PC-3 (cell line): ENCODE measurements around the gene DNER. TPM values are rescaled to one million over a fixed set of nuclear protein-coding genes. Genes with fewer than 3 reads are reported as not detected.

Source experiments
- ATAC-seq: fragments of 200-7000 bp; cut with Tn5 transposase; 2 replicates; pipeline ENCODE4 v1.9.1; 2020; ENCODE audit warnings: mild to moderate bottlenecking, moderate library complexity
- BruUV-seq: library from RNA; stranded (reverse); fragments of 400-500 nt; replicated peaks from 2 replicates; lab custom pipeline; 2021; lab: Mats Ljungman, UMichigan
- CTCF ChIA-PET: fragments of 300-600 bp; sonication (Branson Sonifier 250); formaldehyde crosslinking; loops from one replicate; lab custom pipeline; 2022; ENCODE audit warnings: antibody characterized with exemption; lab: Charles Lee
- POLR2A ChIA-PET: fragments of 300-600 bp; sonication (Branson Sonifier 250); formaldehyde crosslinking; loops from one replicate; lab custom pipeline; 2022; ENCODE audit warnings: antibody characterized with exemption; ENCODE audit not compliant: unreplicated experiment; lab: Charles Lee
- DNase-seq: peaks from one replicate; pipeline ENCODE4 v3.0.0-alpha.2; 2015
- H2AFZ ChIP-seq: fragments of 300-600 bp; sonication (generic); 2 replicates; pipeline ENCODE4 v1.6.0; 2016; ENCODE audit warnings: antibody characterized with exemption, low read length
- H3F3A ChIP-seq: fragments of 300-600 bp; sonication (generic); one replicate; pipeline ENCODE4 v1.6.0; 2017; ENCODE audit warnings: antibody characterized with exemption, low read length, control low read depth, mild to moderate bottlenecking; ENCODE audit not compliant: unreplicated experiment
- H3K27ac ChIP-seq: fragments of 300-600 bp; sonication (generic); 2 replicates; pipeline ENCODE4 v1.5.1; 2016; ENCODE audit warnings: mild to moderate bottlenecking, low read length
- H3K27me3 ChIP-seq: fragments of 300-600 bp; sonication (generic); 2 replicates; pipeline ENCODE4 v1.6.1; 2016; ENCODE audit warnings: low read length, mixed read lengths
- H3K36me3 ChIP-seq: fragments of 300-600 bp; sonication (generic); 2 replicates; pipeline ENCODE4 v1.6.1; 2016; ENCODE audit warnings: low read depth, mixed run types, low read length, mixed read lengths
- H3K4me1 ChIP-seq: fragments of 300-600 bp; sonication (generic); 2 replicates; pipeline ENCODE4 v1.5.1; 2016; ENCODE audit warnings: low read length; ENCODE audit not compliant: insufficient read depth
- H3K4me2 ChIP-seq: fragments of 300-600 bp; sonication (generic); 2 replicates; pipeline ENCODE4 v1.6.0; 2016; ENCODE audit warnings: low read length
- H3K4me3 ChIP-seq: fragments of 300-600 bp; sonication (generic); 2 replicates; pipeline ENCODE4 v1.5.1; 2016; ENCODE audit warnings: mild to moderate bottlenecking, low read length, mixed read lengths
- H3K79me2 ChIP-seq: fragments of 300-600 bp; sonication (generic); 2 replicates; pipeline ENCODE4 v1.6.1; 2017; ENCODE audit warnings: low read length, mixed read lengths
- H3K9ac ChIP-seq: fragments of 300-600 bp; sonication (generic); 2 replicates; pipeline ENCODE4 v1.6.0; 2016; ENCODE audit warnings: mild to moderate bottlenecking, low read length
- H3K9me2 ChIP-seq: fragments of 300-600 bp; sonication (generic); replicated peaks from 2 replicates; pipeline ENCODE4 v1.6.1; 2016; ENCODE audit warnings: mixed run types, low read length, mixed read lengths
- H3K9me3 ChIP-seq: fragments of 300-600 bp; sonication (generic); 2 replicates; pipeline ENCODE4 v1.6.1; 2016; ENCODE audit warnings: low read length, mixed read lengths
- H4K20me1 ChIP-seq: fragments of 300-600 bp; sonication (generic); 2 replicates; pipeline ENCODE4 v1.6.1; 2016; ENCODE audit warnings: low read length, mixed read lengths
- EZH2 ChIP-seq: fragments of 300-600 bp; sonication (generic); IDR thresholded peaks from one replicate; pipeline ENCODE4 v1.6.1; 2017; ENCODE audit warnings: antibody characterized with exemption, mild to moderate bottlenecking, low read length; ENCODE audit not compliant: unreplicated experiment
- EZH2phosphoT487 ChIP-seq: fragments of 300-600 bp; sonication (generic); IDR thresholded peaks from 2 replicates; pipeline ENCODE4 v1.6.1; 2018; ENCODE audit warnings: mild to moderate bottlenecking, antibody characterized with exemption, low read length, borderline replicate concordance
- intact Hi-C: fragments of 100-400 bp; cut with micrococcal nuclease; formaldehyde crosslinking; loops from 2 replicates; pipeline ENCODE4 v1.9.0; 2023
- total RNA-seq: library from RNA; depleted of rRNA; stranded (reverse); fragments of >200 nt; gene quantifications from 2 replicates; pipeline ENCODE4 v1.2.3, GENCODE V29; 2014
- TF ChIP-seq, protein P1 (sequence below): fragments of 300-600 bp; sonication (generic); conservative IDR thresholded peaks from 2 replicates; pipeline ENCODE4 v1.5.1; 2017; ENCODE audit warnings: antibody characterized with exemption, low read depth, mild to moderate bottlenecking, low read length

DNER gene
- total RNA-seq, 1 experiment from 2014 or later, result 1.1 TPM

DNA sequence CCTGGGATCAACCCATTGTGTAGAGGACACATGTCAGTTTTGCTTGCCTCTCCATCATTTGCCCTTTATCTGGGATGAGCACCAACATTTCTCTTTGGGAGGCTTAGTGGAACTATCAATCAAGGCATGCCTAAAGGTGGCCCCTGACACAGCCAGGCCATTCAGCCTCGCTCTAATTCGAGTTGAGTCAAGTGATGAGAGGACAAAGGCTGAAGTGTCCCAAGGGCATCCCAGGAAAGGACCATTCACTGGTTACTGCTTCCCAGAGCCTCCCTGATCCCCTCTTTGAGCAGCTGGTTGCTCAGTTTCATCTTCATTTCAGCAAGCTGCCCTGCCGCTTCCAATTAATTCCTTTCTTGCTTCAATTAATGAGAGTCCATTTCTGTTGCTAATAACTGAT, 63.5 kb downstream of the DNER start:
- Histone ChIP-seq H3F3A (no peaks in the 10 kb centered on the region), H2AFZ (no peak overlapping the region), H3K9me2 (no peaks in the 10 kb centered on the region), H3K27me3 (peaks cover 15% of the 10 kb centered on the region; the same call in 1 of the 2 replicates), H3K9ac (no peak overlapping the region), H3K4me1 (no peaks in the 10 kb centered on the region), H3K9me3 (no peaks in the 10 kb centered on the region), H3K36me3 (no peaks in the 10 kb centered on the region), H3K4me2 (no peak overlapping the region), H3K4me3 (no peak overlapping the region), H3K27ac (no peak overlapping the region), H3K79me2 (no peaks in the 10 kb centered on the region), H4K20me1 (no peaks in the 10 kb centered on the region)
- ATAC-seq (no peak), DNase-seq (no peak)
- TF ChIP-seq, protein P1, sequence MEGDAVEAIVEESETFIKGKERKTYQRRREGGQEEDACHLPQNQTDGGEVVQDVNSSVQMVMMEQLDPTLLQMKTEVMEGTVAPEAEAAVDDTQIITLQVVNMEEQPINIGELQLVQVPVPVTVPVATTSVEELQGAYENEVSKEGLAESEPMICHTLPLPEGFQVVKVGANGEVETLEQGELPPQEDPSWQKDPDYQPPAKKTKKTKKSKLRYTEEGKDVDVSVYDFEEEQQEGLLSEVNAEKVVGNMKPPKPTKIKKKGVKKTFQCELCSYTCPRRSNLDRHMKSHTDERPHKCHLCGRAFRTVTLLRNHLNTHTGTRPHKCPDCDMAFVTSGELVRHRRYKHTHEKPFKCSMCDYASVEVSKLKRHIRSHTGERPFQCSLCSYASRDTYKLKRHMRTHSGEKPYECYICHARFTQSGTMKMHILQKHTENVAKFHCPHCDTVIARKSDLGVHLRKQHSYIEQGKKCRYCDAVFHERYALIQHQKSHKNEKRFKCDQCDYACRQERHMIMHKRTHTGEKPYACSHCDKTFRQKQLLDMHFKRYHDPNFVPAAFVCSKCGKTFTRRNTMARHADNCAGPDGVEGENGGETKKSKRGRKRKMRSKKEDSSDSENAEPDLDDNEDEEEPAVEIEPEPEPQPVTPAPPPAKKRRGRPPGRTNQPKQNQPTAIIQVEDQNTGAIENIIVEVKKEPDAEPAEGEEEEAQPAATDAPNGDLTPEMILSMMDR, result no peak
- TF ChIP-seq EZH2phosphoT487 (no peak), EZH2 (no peak)
- no TSS peak for BruUV-seq
- ChIA-PET POLR2A (no interaction called here), CTCF (no interaction called here)
- intact Hi-C loops, result no loop called here

DNA sequence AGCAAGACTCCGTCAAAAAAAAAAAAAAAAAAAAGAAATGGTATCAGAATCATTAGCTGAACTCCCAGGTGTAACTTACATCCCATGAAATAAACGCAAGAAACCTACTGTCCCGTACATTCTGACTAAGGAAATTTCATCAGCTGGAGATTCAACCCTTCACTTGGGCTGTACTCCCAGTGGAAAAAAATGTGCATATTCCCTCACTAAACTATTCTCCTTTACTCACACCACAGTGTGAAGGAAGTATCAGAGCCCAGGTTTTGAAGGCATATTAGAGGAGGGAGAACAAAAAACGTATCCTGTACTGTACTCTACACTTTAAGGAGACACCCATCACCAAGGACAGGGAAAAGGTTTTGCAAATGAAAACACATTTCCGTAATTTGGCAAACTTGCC, 64.3 kb downstream of the DNER start:
- no peak for ATAC-seq
- H3K9me2 ChIP-seq, result no peaks in the 10 kb centered on the region
- no peaks in the 10 kb centered on the region for H4K20me1 ChIP-seq
- no peak overlapping the region for H3K4me3 ChIP-seq
- H3K36me3 ChIP-seq, result no peaks in the 10 kb centered on the region
- TF ChIP-seq, protein P1, result no peak
- TF ChIP-seq EZH2, result no peak
- no peak for TF ChIP-seq EZH2phosphoT487
- H3K4me2 ChIP-seq, result no peak overlapping the region
- POLR2A ChIA-PET, result interaction anchor here (0.6 kb wide), 1 partner anchor 144 kb away, joined by 7 read pairs; no protein-coding TSS in a partner anchor
- H3K9me3 ChIP-seq, result no peaks in the 10 kb centered on the region
- no peak overlapping the region for H3K27ac ChIP-seq
- H3K4me1 ChIP-seq, result no peaks in the 10 kb centered on the region; the same call in 1 of the 2 replicates
- no peak overlapping the region for H3K9ac ChIP-seq
- CTCF ChIA-PET, result interaction anchor here (0.7 kb wide), 1 partner anchor 354 kb away, joined by 8 read pairs; no protein-coding TSS in a partner anchor
- intact Hi-C loops, result no loop called here
- H3K27me3 ChIP-seq, result peaks cover 15% of the 10 kb centered on the region; the same call in 1 of the 2 replicates
- no peaks in the 10 kb centered on the region for H3K79me2 ChIP-seq
- DNase-seq, result no peak
- H3F3A ChIP-seq, result no peaks in the 10 kb centered on the region
- no peak overlapping the region for H2AFZ ChIP-seq
- BruUV-seq, result no TSS peak

DNA sequence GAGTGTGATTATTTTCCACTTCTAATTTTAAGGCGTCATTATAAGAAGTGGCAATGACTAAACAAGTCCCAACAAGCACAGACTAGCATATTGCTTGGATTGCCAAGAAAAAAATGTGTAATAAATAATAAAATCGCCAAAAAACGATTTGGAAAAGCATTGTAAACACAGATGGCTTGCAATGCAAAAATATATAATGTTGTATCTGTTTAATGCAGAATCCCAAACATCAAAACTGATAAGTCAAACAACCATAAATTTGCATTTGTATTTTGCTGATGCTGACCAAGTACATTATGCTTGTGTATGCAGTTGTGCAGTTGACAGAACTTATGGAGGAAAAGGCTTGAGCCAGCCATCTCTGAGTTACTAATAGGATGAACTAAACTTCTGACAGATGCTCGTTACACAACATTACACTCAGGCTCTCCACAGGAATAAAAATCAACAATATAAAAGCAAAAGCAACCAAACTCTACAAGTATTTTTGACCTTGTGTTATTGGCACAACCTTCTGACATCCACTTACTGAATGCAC, 68.1 kb downstream of the DNER start:
- no TSS peak for BruUV-seq
- Histone ChIP-seq H3K4me3 (no peak overlapping the region), H3K4me1 (peaks cover 12% of the 10 kb centered on the region), H4K20me1 (no peaks in the 10 kb centered on the region), H3K27me3 (0 out of 2 replicates have a peak, but pooled peaks cover 9% of the 10 kb centered on the region), H3K4me2 (no peak overlapping the region), H3K27ac (no peak overlapping the region), H3K9me2 (no peaks in the 10 kb centered on the region), H3F3A (no peaks in the 10 kb centered on the region), H3K9me3 (no peaks in the 10 kb centered on the region), H3K79me2 (no peaks in the 10 kb centered on the region), H3K9ac (no peak overlapping the region), H3K36me3 (no peaks in the 10 kb centered on the region), H2AFZ (no peak overlapping the region)
- intact Hi-C loops, result no loop called here
- ATAC-seq, result no peak
- CTCF ChIA-PET, result no interaction called here
- POLR2A ChIA-PET, result no interaction called here
- TF ChIP-seq, protein P1, result no peak
- no peak for TF ChIP-seq EZH2phosphoT487
- TF ChIP-seq EZH2, result no peak
- DNase-seq, result no peak
